A549 (cell line): ENCODE measurements around the gene TNS1. TPM values are rescaled to one million over a fixed set of nuclear protein-coding genes. Genes with fewer than 3 reads are reported as not detected.

Experiments used
- ATAC-seq, 2 experiments: fragments of 200-7000 bp in 1 of 2; fragments of >200 bp in 1 of 2; cut with Nextera tagmentation in 1 of 2; cut with Tn5 transposase in 1 of 2; 3 replicates each; pipeline versions ENCODE4 v1.8.0 to v1.9.1; 2018 to 2020; ENCODE audit warnings: mild to moderate bottlenecking in 1 of 2, moderate library complexity in 1 of 2
- CTCF ChIA-PET: fragments of 300-600 bp; sonication (Branson Sonifier 250); formaldehyde crosslinking; extraction: SDS; loops from one replicate; lab custom pipeline; 2021; ENCODE audit warnings: antibody characterized with exemption, inconsistent platforms; lab: Yijun Ruan, JAX
- POLR2A ChIA-PET: fragments of 350-600 bp; formaldehyde crosslinking; extraction: SDS; loops from one replicate; lab custom pipeline; 2021; ENCODE audit warnings: antibody characterized with exemption, inconsistent platforms; lab: Yijun Ruan, JAX
- DNase-seq, 2 experiments: peaks; one replicate each; pipeline versions ENCODE4 v3.0.0 to v3.0.0-alpha.2; 2011 to 2016; ENCODE audit warnings: low read depth in 1 of 2, low spot score in 1 of 2
- FAIRE-seq: peaks from 2 replicates; lab custom pipeline; 2011; peaks lifted over from hg19 to GRCh38; lab: Jason Lieb, UNC
- H3K27ac ChIP-seq, 2 experiments: fragments of >200 bp; sonication (Bioruptor Twin); formaldehyde crosslinking; 3 replicates each; pipeline ENCODE4 v1.5.1; 2016 to 2017
- H3K4me1 ChIP-seq: fragments of >200 bp; sonication (Bioruptor Twin); formaldehyde crosslinking; 3 replicates; pipeline ENCODE4 v1.6.1; 2016
- H3K4me2 ChIP-seq: fragments of >200 bp; sonication (Bioruptor Twin); formaldehyde crosslinking; 3 replicates; pipeline ENCODE4 v1.6.1; 2016
- H3K4me3 ChIP-seq: fragments of >200 bp; sonication (Bioruptor Twin); formaldehyde crosslinking; 3 replicates; pipeline ENCODE4 v1.5.1; 2016
- H3K9me3 ChIP-seq: fragments of >200 bp; sonication (Bioruptor Twin); formaldehyde crosslinking; 3 replicates; pipeline ENCODE4 v1.6.1; 2016
- BCL3 ChIP-seq: fragments of >200 bp; sonication (Bioruptor Twin); formaldehyde crosslinking; IDR thresholded peaks from 3 replicates; pipeline ENCODE4 v1.6.1; 2016
- CHD2 ChIP-seq: fragments of 150-350 bp; IDR thresholded peaks from 2 replicates; pipeline ENCODE4 v1.6.1; 2014; ENCODE audit warnings: low read length; ENCODE audit not compliant: partially characterized antibody
- CTCF ChIP-seq: fragments of >200 bp; sonication (Bioruptor Twin); formaldehyde crosslinking; IDR thresholded peaks from 3 replicates; pipeline ENCODE4 v1.5.1; 2016
- E2F6 ChIP-seq: IDR thresholded peaks from 2 replicates; pipeline ENCODE4 v1.6.1; 2012; ENCODE audit warnings: low read depth, borderline replicate concordance
- EP300 ChIP-seq, 2 experiments: fragments of >200 bp; sonication (Bioruptor Twin); formaldehyde crosslinking; IDR thresholded peaks; 2 replicates in 1 of 2; 3 replicates in 1 of 2; pipeline ENCODE4 v1.6.1; 2016 to 2017
- HDAC2 ChIP-seq: fragments of 200-600 bp; sonication (generic); IDR thresholded peaks from 2 replicates; pipeline ENCODE4 v1.6.1; 2016
- HOXA7 ChIP-seq: fragments of 250-450 bp; sonication (Bioruptor Pico); IDR thresholded peaks from 2 replicates; pipeline ENCODE4 v1.5.0; 2020; ENCODE audit warnings: mild to moderate bottlenecking, moderate library complexity
- KDM1A ChIP-seq: fragments of 200-600 bp; sonication (generic); IDR thresholded peaks from 2 replicates; pipeline ENCODE4 v1.6.1; 2016; ENCODE audit warnings: low read depth, mild to moderate bottlenecking
- KDM5A ChIP-seq: fragments of 200-600 bp; sonication (generic); IDR thresholded peaks from 2 replicates; pipeline ENCODE4 v1.6.1; 2016; ENCODE audit warnings: antibody characterized with exemption, mild to moderate bottlenecking
- MAFK ChIP-seq: fragments of 450-650 bp; IDR thresholded peaks from 2 replicates; pipeline ENCODE4 v1.6.1; 2014; ENCODE audit not compliant: partially characterized antibody
- MAX ChIP-seq: IDR thresholded peaks from 2 replicates; pipeline ENCODE4 v1.6.1; 2012
- PBX3 ChIP-seq: IDR thresholded peaks from 2 replicates; pipeline ENCODE4 v1.6.1; 2012
- POLR2A ChIP-seq: IDR thresholded peaks from 2 replicates; pipeline ENCODE4 v1.6.1; 2012; ENCODE audit warnings: mild to moderate bottlenecking, low read length
- REST ChIP-seq: fragments of 200-600 bp; sonication (generic); IDR thresholded peaks from 2 replicates; pipeline ENCODE4 v1.6.1; 2016; ENCODE audit warnings: antibody characterized with exemption, mild to moderate bottlenecking, moderate library complexity
- RFX5 ChIP-seq: fragments of 450-650 bp; IDR thresholded peaks from 2 replicates; pipeline ENCODE4 v1.7.1; 2014; ENCODE audit warnings: antibody characterized with exemption, mild to moderate bottlenecking, moderate library complexity
- TP53 ChIP-seq: fragments of 250-450 bp; sonication (Bioruptor Pico); IDR thresholded peaks from 2 replicates; pipeline ENCODE4 v1.5.0; 2021; ENCODE audit warnings: mild to moderate bottlenecking, moderate library complexity
- ZC3H11A ChIP-seq: fragments of 450-650 bp; IDR thresholded peaks from 2 replicates; pipeline ENCODE4 v1.6.1; 2014; ENCODE audit warnings: antibody characterized with exemption, mild to moderate bottlenecking
- WGBS: methylation state at CpG from one replicate; pipeline ENCODE4 v1.1.6; 2017; ENCODE audit errors: missing lambda C conversion rate; 5-methylcytosine and 5-hydroxymethylcytosine counted together
- polyA plus RNA-seq, 4 experiments: library from polyadenylated mRNA; depleted of rRNA in 3 of 4; stranded (reverse); fragments of >200 nt; fragmentation: RNase III in 1 of 4; extraction: RNeasy Plus Mini Kit Qiagen cat#74134 plus additional on column Dnase treatment in 1 of 4; gene quantifications; 2 replicates in 3 of 4; 3 replicates in 1 of 4; pipeline ENCODE4 v1.2.3, GENCODE V29; 2011 to 2017

TNS1 gene
- polyA plus RNA-seq, 2 of the 4 experiments (the other 2 are of a cell fraction): 4.9 to 10.6 TPM

GRCh38 chr2:217940261-217941220 lies 62.3 kb downstream of the TNS1 start:
- Histone ChIP-seq H3K4me2 (peak overlapping the region; percentile 87; the same call in 1 of the 3 replicates), H3K27ac (peak overlapping the region in 1 of 2 experiments; percentile 43; a peak in 2 of 6 replicates), H3K4me3 (no peak overlapping the region), H3K4me1 (peaks cover 54% of the 10 kb centered on the region), H3K9me3 (no peaks in the 10 kb centered on the region)
- no peak for TF ChIP-seq POLR2A
- TF ChIP-seq KDM1A: no peak
- no peak for TF ChIP-seq PBX3
- TF ChIP-seq HOXA7 (CRISPR knock-in tag): no peak
- no peak for TF ChIP-seq EP300 (IDR thresholded peaks at IDR 0.05)
- no peak for TF ChIP-seq MAX
- TF ChIP-seq RFX5: no peak
- no peak for TF ChIP-seq REST
- no peak for TF ChIP-seq KDM5A
- TF ChIP-seq ZC3H11A: no peak
- TF ChIP-seq CHD2: no peak
- no peak for TF ChIP-seq CTCF
- no peak for TF ChIP-seq HDAC2
- TF ChIP-seq BCL3: no peak
- no peak for TF ChIP-seq TP53
- TF ChIP-seq MAFK: no peak
- TF ChIP-seq E2F6: no peak
- FAIRE-seq (no peak), ATAC-seq (no peak), DNase-seq (no peak)
- ChIA-PET POLR2A (no interaction called here), CTCF (interaction anchor here (1.1 to 1.6 kb wide), 2 partner anchors 47 to 95 kb away, joined by 3 read pairs; no protein-coding TSS in a partner anchor)
- 75% methylated on average over 13 of the region's 13 CpGs for WGBS
